ENCODE data around the gene ZSCAN5A.
"Not testable (repeated sequence)": the region's sequence is repeated elsewhere in the genome, so short reads cannot be mapped to it uniquely, and the experiment has no call there.

DNA sequence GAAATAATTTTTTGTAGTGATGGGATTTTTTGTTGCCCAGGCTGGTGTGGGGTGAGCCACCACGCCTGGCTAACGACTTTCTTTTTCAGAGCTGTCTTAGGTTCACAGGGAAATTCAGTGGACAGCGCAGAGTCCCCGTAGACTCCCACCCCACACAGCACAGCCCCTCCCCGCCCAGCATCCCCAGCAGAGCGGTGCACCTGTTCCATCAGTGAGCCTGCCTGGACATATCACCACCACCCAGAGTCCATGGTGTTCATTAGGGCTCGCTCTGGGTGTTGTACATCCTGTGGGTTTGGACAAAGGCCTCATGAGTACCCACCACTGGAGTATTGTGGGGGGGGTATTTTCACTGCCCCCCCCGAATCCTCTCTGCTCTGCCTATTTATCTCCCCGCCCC is 104.6 kb downstream of the ZSCAN5A start:
- TF ChIP-seq BACH2 (CRISPR knock-in tag; IDR thresholded peaks at IDR 0.05; ENCODE audit: borderline replicate concordance); RARB (CRISPR knock-in tag; IDR thresholded peaks at IDR 0.05); TOX (CRISPR knock-in tag; IDR thresholded peaks at IDR 0.05; ENCODE audit: borderline replicate concordance); OSR1 (CRISPR knock-in tag; IDR thresholded peaks at IDR 0.05): not testable (repeated sequence)
- TF ChIP-seq, protein P1, sequence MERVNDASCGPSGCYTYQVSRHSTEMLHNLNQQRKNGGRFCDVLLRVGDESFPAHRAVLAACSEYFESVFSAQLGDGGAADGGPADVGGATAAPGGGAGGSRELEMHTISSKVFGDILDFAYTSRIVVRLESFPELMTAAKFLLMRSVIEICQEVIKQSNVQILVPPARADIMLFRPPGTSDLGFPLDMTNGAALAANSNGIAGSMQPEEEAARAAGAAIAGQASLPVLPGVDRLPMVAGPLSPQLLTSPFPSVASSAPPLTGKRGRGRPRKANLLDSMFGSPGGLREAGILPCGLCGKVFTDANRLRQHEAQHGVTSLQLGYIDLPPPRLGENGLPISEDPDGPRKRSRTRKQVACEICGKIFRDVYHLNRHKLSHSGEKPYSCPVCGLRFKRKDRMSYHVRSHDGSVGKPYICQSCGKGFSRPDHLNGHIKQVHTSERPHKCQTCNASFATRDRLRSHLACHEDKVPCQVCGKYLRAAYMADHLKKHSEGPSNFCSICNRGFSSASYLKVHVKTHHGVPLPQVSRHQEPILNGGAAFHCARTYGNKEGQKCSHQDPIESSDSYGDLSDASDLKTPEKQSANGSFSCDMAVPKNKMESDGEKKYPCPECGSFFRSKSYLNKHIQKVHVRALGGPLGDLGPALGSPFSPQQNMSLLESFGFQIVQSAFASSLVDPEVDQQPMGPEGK (CRISPR knock-in tag; IDR thresholded peaks at IDR 0.05; ENCODE audit: borderline replicate concordance) = not testable (repeated sequence)

Data from SK-N-SH treated with all-trans-retinoic acid at 6 μM for 48 hours (cell line).